Mesendoderm (in vitro differentiated cells): Measurements from ENCODE around the gene PSMF1.
A peak's percentile ranks its signal among the peaks of the same experiment; 100 is the strongest.

Source experiments
- DNase-seq: peaks from one replicate; pipeline ENCODE4 v3.0.0; 2013
- H2AK5ac ChIP-seq: 2 replicates; pipeline ENCODE4 v1.6.1; 2013; ENCODE audit warnings: low read length, inconsistent platforms
- H2BK120ac ChIP-seq: 2 replicates; pipeline ENCODE4 v1.6.1; 2013; ENCODE audit warnings: low read depth, mild to moderate bottlenecking, low read length, moderate library complexity, mixed read lengths
- H2BK15ac ChIP-seq: replicated peaks from 2 replicates; pipeline ENCODE4 v1.6.1; 2013; ENCODE audit warnings: low read depth, mild to moderate bottlenecking, moderate library complexity
- H2BK5ac ChIP-seq: 2 replicates; pipeline ENCODE4 v1.6.1; 2013; ENCODE audit warnings: low read length, inconsistent platforms
- H3K18ac ChIP-seq: 2 replicates; pipeline ENCODE4 v1.6.1; 2013; ENCODE audit warnings: mild to moderate bottlenecking, low read length, mixed read lengths
- H3K23ac ChIP-seq: one replicate; pipeline ENCODE4 v1.6.1; 2013; ENCODE audit warnings: low read length
- H3K27ac ChIP-seq: 2 replicates; pipeline ENCODE4 v1.5.1; 2013; ENCODE audit warnings: low read depth, mild to moderate bottlenecking, inconsistent platforms, low read length, moderate library complexity
- H3K27me3 ChIP-seq: 2 replicates; pipeline ENCODE4 v1.6.1; 2013; ENCODE audit warnings: low read length, control low read depth, mild to moderate bottlenecking, inconsistent platforms; ENCODE audit not compliant: insufficient read depth, poor library complexity
- H3K36me3 ChIP-seq: 2 replicates; pipeline ENCODE4 v1.6.1; 2013; ENCODE audit warnings: low read length, inconsistent platforms; ENCODE audit not compliant: control insufficient read depth, insufficient read depth
- H3K4ac ChIP-seq: one replicate; pipeline ENCODE4 v1.6.1; 2013; ENCODE audit warnings: low read depth, mild to moderate bottlenecking, low read length, moderate library complexity
- H3K4me1 ChIP-seq: 2 replicates; pipeline ENCODE4 v1.6.1; 2013; ENCODE audit warnings: low read depth, low read length, inconsistent platforms; ENCODE audit not compliant: control insufficient read depth
- H3K4me2 ChIP-seq: 2 replicates; pipeline ENCODE4 v1.6.1; 2013; ENCODE audit warnings: low read length
- H3K4me3 ChIP-seq: 2 replicates; pipeline ENCODE4 v1.5.1; 2013; ENCODE audit warnings: mild to moderate bottlenecking, low read length
- H3K56ac ChIP-seq: one replicate; pipeline ENCODE4 v1.6.1; 2013; ENCODE audit warnings: low read length
- H3K79me1 ChIP-seq: 2 replicates; pipeline ENCODE4 v1.6.1; 2013; ENCODE audit warnings: low read length, inconsistent platforms
- H3K79me2 ChIP-seq: 2 replicates; pipeline ENCODE4 v1.6.1; 2013; ENCODE audit warnings: mild to moderate bottlenecking, low read length; ENCODE audit not compliant: control insufficient read depth, insufficient read depth
- H3K9ac ChIP-seq: 2 replicates; pipeline ENCODE4 v1.6.1; 2013; ENCODE audit warnings: low read length, inconsistent platforms
- H4K5ac ChIP-seq: one replicate; pipeline ENCODE4 v1.6.1; 2013; ENCODE audit warnings: low read length
- H4K8ac ChIP-seq: one replicate; pipeline ENCODE4 v1.6.1; 2013; ENCODE audit warnings: low read depth, mild to moderate bottlenecking, control low read depth, low read length, moderate library complexity
- WGBS: extraction: QIAGEN DNeasy Blood & Tissue Kit; methylation state at CpG from one replicate; pipeline ENCODE4 v1.1.7; 2013; ENCODE audit warnings: low lambda C conversion rate, missing lambda C conversion rate; ENCODE audit not compliant: insufficient coverage; ENCODE audit errors: extremely low coverage; 5-methylcytosine and 5-hydroxymethylcytosine counted together

PSMF1 gene

GRCh38 chr20:1183153-1183552 lies 64.8 kb downstream of the PSMF1 start:
- Histone ChIP-seq H3K23ac (no peak overlapping the region), H4K8ac (no peak overlapping the region), H3K4me3 (no peak overlapping the region), H2BK15ac (no peak overlapping the region), H3K27ac (no peak overlapping the region), H3K9ac (no peak overlapping the region), H4K5ac (no peak overlapping the region), H3K56ac (no peak overlapping the region), H3K4me2 (no peak overlapping the region), H3K4ac (no peak overlapping the region), H3K18ac (no peak overlapping the region), H3K4me1 (peaks cover 11% of the 10 kb centered on the region), H2AK5ac (no peak overlapping the region), H2BK120ac (no peak overlapping the region), H3K36me3 (no peaks in the 10 kb centered on the region), H3K79me2 (no peaks in the 10 kb centered on the region), H3K27me3 (peaks cover 10% of the 10 kb centered on the region), H2BK5ac (no peak overlapping the region), H3K79me1 (no peaks in the 10 kb centered on the region)
- no CpG with 5 or more reads among the region's 6 CpGs for WGBS
- no peak for DNase-seq

GRCh38 chr20:1184260-1184637 lies 65.8 kb downstream of the PSMF1 start:
- no peak overlapping the region for H2BK15ac ChIP-seq
- no peaks in the 10 kb centered on the region for H3K79me1 ChIP-seq
- no peak overlapping the region for H4K8ac ChIP-seq
- no peak overlapping the region for H3K4ac ChIP-seq
- H3K9ac ChIP-seq: peak overlapping the region; percentile 41
- no peak overlapping the region for H3K18ac ChIP-seq
- H4K5ac ChIP-seq: no peak overlapping the region
- peaks cover 10% of the 10 kb centered on the region for H3K27me3 ChIP-seq
- no peak overlapping the region for H3K23ac ChIP-seq
- no peak overlapping the region for H2AK5ac ChIP-seq
- no peak overlapping the region for H3K27ac ChIP-seq
- no peak for DNase-seq
- H3K36me3 ChIP-seq: no peaks in the 10 kb centered on the region
- H3K4me1 ChIP-seq: peaks cover 11% of the 10 kb centered on the region
- peak overlapping the region; percentile 51 for H3K4me2 ChIP-seq
- no peak overlapping the region for H2BK5ac ChIP-seq
- WGBS: no CpG with 5 or more reads among the region's 13 CpGs
- H3K4me3 ChIP-seq: no peak overlapping the region
- no peaks in the 10 kb centered on the region for H3K79me2 ChIP-seq
- H3K56ac ChIP-seq: peak overlapping the region; percentile 86
- no peak overlapping the region for H2BK120ac ChIP-seq

- Histone ChIP-seq H3K18ac (peak within 1 kb of the TSS; percentile 44), H3K9ac (peak within 1 kb of the TSS; percentile 59), H3K23ac (no peak within 1 kb of the TSS), H3K56ac (peak within 1 kb of the TSS; percentile 86), H2AK5ac (no peak within 1 kb of the TSS), H2BK120ac (no peak within 1 kb of the TSS), H3K79me2 (no peaks in the 10 kb centered on the region), H2BK5ac (no peak within 1 kb of the TSS), H3K36me3 (no peaks in the 10 kb centered on the region), H3K4me3 (peak within 1 kb of the TSS; percentile 30), H4K8ac (no peak within 1 kb of the TSS), H3K4me2 (peak within 1 kb of the TSS; percentile 51), H3K27ac (no peak within 1 kb of the TSS), H3K27me3 (peaks cover 10% of the 10 kb centered on the region), H3K4me1 (peaks cover 11% of the 10 kb centered on the region), H3K79me1 (no peaks in the 10 kb centered on the region), H4K5ac (no peak within 1 kb of the TSS), H2BK15ac (no peak within 1 kb of the TSS), H3K4ac (no peak within 1 kb of the TSS)
- whole genome bisulfite sequencing: no CpG with 5 or more reads among the region's 76 CpGs
- DNase-seq: no peak
These were observed 66.4 kb downstream of the PSMF1 start, which contains the start of gene TMEM74B for GRCh38 chr20:1184638-1185315. Gene TMEM74B (minus strand): TSS chr20:1184981. CDS start chr20:1183801, 1,180 bp downstream.

- no peak overlapping the region for H4K8ac ChIP-seq
- no peak overlapping the region for H4K5ac ChIP-seq
- peak overlapping the region; percentile 44 for H3K18ac ChIP-seq
- H3K4me2 ChIP-seq: peak overlapping the region; percentile 35
- no peak overlapping the region for H3K4ac ChIP-seq
- H3K27ac ChIP-seq: no peak overlapping the region
- H3K36me3 ChIP-seq: no peaks in the 10 kb centered on the region
- H2BK5ac ChIP-seq: no peak overlapping the region
- no peaks in the 10 kb centered on the region for H3K79me2 ChIP-seq
- H2BK120ac ChIP-seq: no peak overlapping the region
- H2AK5ac ChIP-seq: no peak overlapping the region
- peaks cover 10% of the 10 kb centered on the region for H3K27me3 ChIP-seq
- peaks cover 11% of the 10 kb centered on the region for H3K4me1 ChIP-seq
- no peak overlapping the region for H3K23ac ChIP-seq
- peak overlapping the region; percentile 30 for H3K4me3 ChIP-seq
- peak; percentile 47 for DNase-seq
- no CpG with 5 or more reads among the region's 54 CpGs for WGBS
- H3K9ac ChIP-seq: peak overlapping the region; percentile 59
- H3K79me1 ChIP-seq: no peaks in the 10 kb centered on the region
- peak overlapping the region; percentile 86 for H3K56ac ChIP-seq
- H2BK15ac ChIP-seq: no peak overlapping the region
These were observed 66.9 kb downstream of the PSMF1 start for GRCh38 chr20:1185316-1185741.

GRCh38 chr20:1185790-1186334 lies 67.5 kb downstream of the PSMF1 start:
- Histone ChIP-seq H3K36me3 (no peaks in the 10 kb centered on the region), H3K27ac (no peak overlapping the region), H2AK5ac (no peak overlapping the region), H3K4me3 (no peak overlapping the region), H3K9ac (peak overlapping the region; percentile 27), H3K4me2 (no peak overlapping the region), H2BK120ac (no peak overlapping the region), H3K27me3 (peaks cover 10% of the 10 kb centered on the region), H3K79me2 (no peaks in the 10 kb centered on the region), H2BK15ac (no peak overlapping the region), H3K18ac (no peak overlapping the region), H3K23ac (no peak overlapping the region), H3K4ac (no peak overlapping the region), H3K4me1 (peaks cover 11% of the 10 kb centered on the region), H4K5ac (peak overlapping the region; percentile 37), H3K79me1 (no peaks in the 10 kb centered on the region), H2BK5ac (peak overlapping the region; percentile 52), H4K8ac (no peak overlapping the region), H3K56ac (peak overlapping the region; percentile 74)
- WGBS: no CpG with 5 or more reads among the region's 20 CpGs
- peak; percentile 82 for DNase-seq
